GM12892 (cell line): Measurements from ENCODE around the gene C21orf91.

Source experiments
- POLR2A ChIP-seq: IDR thresholded peaks from 2 replicates; pipeline ENCODE4 v1.6.1; 2011; ENCODE audit warnings: low read depth, low read length, control low read depth
- POLR2AphosphoS5 ChIP-seq: IDR thresholded peaks from 2 replicates; pipeline ENCODE4 v1.6.1; 2011; ENCODE audit warnings: low read depth, low read length, control low read depth

- TF ChIP-seq POLR2A, result no peak
- no peak for TF ChIP-seq POLR2AphosphoS5
These were observed 43.6 kb downstream of the C21orf91 start for GRCh38 chr21:17775431-17776126.
